Embryonic facial prominence (tissue), 1 donor: ENCODE measurements around the gene LRTM1.

Experiments
- DNase-seq: peaks from one replicate; pipeline ENCODE4 v3.0.0-alpha.2; 2016; ENCODE audit errors: extremely low spot score

LRTM1 gene

DNA sequence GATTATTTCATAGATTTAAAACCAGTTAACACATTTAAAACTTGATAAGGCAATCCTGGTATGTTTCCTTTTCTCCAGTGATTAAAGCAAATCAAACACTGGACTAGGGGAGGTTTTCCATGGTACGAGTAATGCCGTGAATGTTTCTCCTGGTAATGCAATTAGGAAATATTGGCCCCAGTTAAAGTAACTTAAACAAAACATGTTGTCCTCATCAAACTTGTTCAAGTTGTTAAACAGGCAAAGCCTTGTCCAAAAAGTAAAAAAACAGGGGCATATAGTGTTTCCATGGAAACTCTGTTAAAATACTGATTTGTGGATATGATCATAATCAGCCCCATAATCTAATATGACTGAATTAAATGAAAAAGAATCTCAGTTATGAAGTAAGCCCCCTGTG is 13.1 kb upstream of the LRTM1 start:
- DNase-seq = peak; percentile 51

- no peak for DNase-seq
These were observed 11.9 kb upstream of the LRTM1 start for GRCh38 chr3:54939557-54940300.

GRCh38 chr3:54936561-54936960 is 8.7 kb upstream of the LRTM1 start:
- no peak for DNase-seq

DNA sequence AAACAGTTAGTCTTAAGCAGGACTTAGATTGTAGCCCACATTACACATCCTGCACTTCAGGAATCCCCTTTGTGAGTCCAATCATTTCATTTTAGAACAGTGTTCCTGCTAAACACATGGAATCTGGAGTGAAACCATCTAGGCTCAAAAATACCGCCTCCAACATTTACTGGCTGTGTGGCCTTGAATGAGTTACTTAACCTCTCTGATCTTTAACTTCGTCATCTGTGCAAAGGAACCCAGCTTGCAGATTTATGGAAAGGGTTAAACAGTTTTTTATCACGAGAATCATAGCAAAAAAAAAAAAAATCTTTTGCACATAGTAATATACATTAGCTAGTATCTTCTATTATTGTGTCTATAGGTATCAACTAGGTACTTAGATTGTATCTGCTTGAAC is 8.0 kb upstream of the LRTM1 start:
- DNase-seq = no peak

GRCh38 chr3:54932606-54933005 is 4.7 kb upstream of the LRTM1 start:
- DNase-seq = no peak

- DNase-seq = no peak
These were observed 3.3 kb upstream of the LRTM1 start for GRCh38 chr3:54931182-54931581.

- DNase-seq = no peak
These were observed 9.3 kb downstream of the LRTM1 start for GRCh38 chr3:54918516-54918915.

- no peak for DNase-seq
These were observed 10.0 kb downstream of the LRTM1 start for GRCh38 chr3:54917862-54918261.

- DNase-seq = peak; percentile 54
These were observed 10.7 kb downstream of the LRTM1 start for GRCh38 chr3:54917174-54917573.

GRCh38 chr3:54916732-54917131 is 11.1 kb downstream of the LRTM1 start:
- DNase-seq = no peak

- no peak for DNase-seq
These were observed 11.9 kb downstream of the LRTM1 start for GRCh38 chr3:54915976-54916375.

- no peak for DNase-seq
These were observed 12.7 kb downstream of the LRTM1 start for GRCh38 chr3:54915181-54915580.

DNA sequence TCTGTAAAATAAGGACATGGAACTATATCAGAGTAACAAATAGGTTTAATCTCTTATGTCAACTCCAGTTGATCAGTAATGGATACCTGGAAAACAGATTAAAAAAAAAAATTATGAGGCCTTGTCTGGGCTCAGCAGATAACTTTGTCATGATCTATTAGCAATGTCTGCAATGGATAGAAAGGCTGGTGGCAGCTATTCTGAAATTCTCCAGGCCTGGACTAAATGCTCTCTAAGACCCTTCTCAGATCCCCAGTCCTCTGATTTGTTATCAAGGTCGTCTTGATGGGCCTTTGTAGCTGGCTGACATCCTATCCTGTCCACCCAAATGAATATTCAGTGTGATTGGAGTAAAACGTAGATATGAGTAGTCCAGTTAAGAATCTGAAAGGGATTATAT is 13.7 kb downstream of the LRTM1 start:
- no peak for DNase-seq

- DNase-seq = no peak
These were observed 18.7 kb downstream of the LRTM1 start for GRCh38 chr3:54909191-54909590.

DNA sequence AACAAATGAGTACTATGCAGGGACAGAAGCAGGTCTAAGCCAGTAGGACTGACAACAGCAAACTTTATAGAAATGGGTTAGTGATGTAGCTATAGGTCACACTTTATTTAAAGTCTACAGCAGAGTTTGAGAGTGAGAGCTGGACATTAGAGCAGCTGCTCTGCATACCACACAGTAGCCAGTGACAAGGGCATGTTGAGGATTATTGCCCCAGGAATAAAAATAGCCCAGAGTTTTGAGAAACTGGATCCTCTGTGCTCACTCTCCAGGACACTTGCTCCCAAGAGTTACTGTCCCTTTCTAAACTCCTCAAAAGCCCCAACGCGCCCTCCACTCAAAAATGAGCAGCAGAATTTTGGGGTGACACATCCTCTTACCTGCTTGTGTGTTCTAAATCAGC is 21.1 kb downstream of the LRTM1 start:
- no peak for DNase-seq

DNA sequence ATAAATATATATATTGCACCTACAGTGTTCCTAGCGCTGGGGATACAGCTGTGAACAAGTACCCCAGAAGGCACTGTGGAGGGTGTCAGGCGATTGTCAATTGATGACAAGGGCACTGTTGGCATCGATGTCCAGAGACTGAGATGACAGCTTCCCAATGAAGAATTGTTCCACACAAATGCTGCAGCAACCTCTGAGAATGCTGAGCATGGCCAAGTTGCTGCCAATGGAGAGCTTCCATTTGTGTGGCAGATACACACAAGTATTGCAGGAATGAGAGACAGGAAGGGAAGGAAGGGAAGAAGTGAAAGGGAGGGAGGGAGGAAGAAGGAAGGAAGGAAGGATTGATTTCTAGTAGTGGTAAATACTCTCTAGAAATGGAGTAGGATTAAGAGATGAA is 21.9 kb downstream of the LRTM1 start:
- DNase-seq = no peak

GRCh38 chr3:54905261-54905888 is 22.5 kb downstream of the LRTM1 start:
- DNase-seq = no peak

DNA sequence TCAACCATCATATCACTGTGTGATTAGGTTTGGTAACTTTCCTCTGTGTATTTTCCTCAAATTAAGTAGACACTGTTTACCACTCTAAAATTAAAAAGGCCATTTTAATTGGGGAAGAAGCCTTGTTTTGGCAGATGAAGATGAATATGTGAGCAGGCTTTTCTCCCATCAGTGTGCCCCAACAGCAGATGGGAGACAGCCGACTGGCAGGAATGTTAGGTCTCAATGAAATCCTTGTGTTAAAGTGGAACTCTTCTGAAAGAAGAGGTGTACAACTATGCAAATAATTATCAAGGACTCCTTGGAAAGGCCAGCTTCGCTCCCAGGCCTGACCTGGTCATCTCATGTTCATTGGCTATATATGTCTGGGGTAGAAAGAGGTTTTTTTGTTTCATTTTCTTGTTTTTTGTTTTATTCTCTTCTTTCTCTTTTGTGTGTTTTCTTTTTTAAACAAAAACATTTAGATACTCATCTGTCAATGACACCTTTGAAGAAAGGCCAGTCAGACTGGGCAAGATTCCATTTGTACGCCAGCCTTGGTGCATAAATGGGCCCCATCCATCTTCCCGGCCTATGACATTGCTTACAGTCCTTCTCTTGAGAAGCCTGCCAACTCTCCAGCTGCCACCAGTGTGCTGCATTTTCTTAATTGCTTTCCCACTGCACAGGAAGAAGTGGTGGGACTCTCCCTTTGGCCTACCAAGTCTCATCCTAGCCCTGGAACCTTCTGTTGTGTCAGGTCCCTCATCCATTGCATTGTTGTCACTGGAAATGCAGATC is 25.8 kb downstream of the LRTM1 start:
- DNase-seq = no peak

GRCh38 chr3:54900838-54901591 is 26.8 kb downstream of the LRTM1 start:
- no peak for DNase-seq

GRCh38 chr3:54899273-54899672 is 28.6 kb downstream of the LRTM1 start:
- DNase-seq = no peak

GRCh38 chr3:54897028-54897711 is 30.7 kb downstream of the LRTM1 start:
- no peak for DNase-seq

- no peak for DNase-seq
These were observed 32.2 kb downstream of the LRTM1 start for GRCh38 chr3:54895613-54896012.
